H9 (cell line): ENCODE measurements around the gene CCDC88C. TPM values are rescaled to one million over a fixed set of nuclear protein-coding genes. Genes with fewer than 3 reads are reported as not detected.

Source experiments
- DNase-seq: peaks from one replicate; pipeline ENCODE4 v3.0.0-alpha.2; 2017
- H2AFZ ChIP-seq: one replicate; pipeline ENCODE4 v1.6.1; 2013; ENCODE audit warnings: mild to moderate bottlenecking, low read length, control low read depth, moderate library complexity
- H2AK5ac ChIP-seq: 2 replicates; pipeline ENCODE4 v1.6.1; 2013; ENCODE audit warnings: low read length, control low read depth, mixed read lengths; ENCODE audit not compliant: insufficient read length
- H2BK120ac ChIP-seq: one replicate; pipeline ENCODE4 v1.6.1; 2013; ENCODE audit warnings: low read depth, mild to moderate bottlenecking, low read length, control low read depth, inconsistent platforms; ENCODE audit not compliant: poor library complexity, severe bottlenecking
- H2BK12ac ChIP-seq: 2 replicates; pipeline ENCODE4 v1.6.1; 2013; ENCODE audit warnings: low read length, control low read depth, mixed read lengths, low read depth; ENCODE audit not compliant: insufficient read length
- H2BK15ac ChIP-seq: 2 replicates; pipeline ENCODE4 v1.6.1; 2013; ENCODE audit warnings: low read depth, low read length, control low read depth
- H2BK20ac ChIP-seq: one replicate; pipeline ENCODE4 v1.6.1; 2013; ENCODE audit warnings: low read depth, mild to moderate bottlenecking, low read length, control low read depth, inconsistent platforms; ENCODE audit not compliant: poor library complexity, severe bottlenecking
- H2BK5ac ChIP-seq: 2 replicates; pipeline ENCODE4 v1.6.1; 2013; ENCODE audit warnings: low read length, control low read depth, mixed read lengths; ENCODE audit not compliant: insufficient read length
- H3K14ac ChIP-seq: 2 replicates; pipeline ENCODE4 v1.6.1; 2013; ENCODE audit warnings: low read length, control low read depth; ENCODE audit not compliant: insufficient read depth
- H3K18ac ChIP-seq: 2 replicates; pipeline ENCODE4 v1.6.1; 2013; ENCODE audit warnings: low read depth, mild to moderate bottlenecking, mixed read lengths, low read length, control low read depth; ENCODE audit not compliant: insufficient read length
- H3K23ac ChIP-seq: 2 replicates; pipeline ENCODE4 v1.6.1; 2013; ENCODE audit warnings: low read length, control low read depth, mixed read lengths, low read depth; ENCODE audit not compliant: insufficient read length
- H3K23me2 ChIP-seq: 2 replicates; pipeline ENCODE4 v1.6.1; 2013; ENCODE audit warnings: low read depth, mild to moderate bottlenecking, mixed read lengths, low read length, control low read depth; ENCODE audit not compliant: insufficient read length, poor library complexity, severe bottlenecking
- H3K27ac ChIP-seq: 2 replicates; pipeline ENCODE4 v1.5.1; 2013; ENCODE audit warnings: low read length, control low read depth, mixed read lengths, low read depth; ENCODE audit not compliant: insufficient read length
- H3K27me3 ChIP-seq: 2 replicates; pipeline ENCODE4 v1.6.1; 2013; ENCODE audit warnings: low read length, control low read depth, inconsistent platforms; ENCODE audit not compliant: insufficient read depth
- H3K4ac ChIP-seq: 2 replicates; pipeline ENCODE4 v1.6.1; 2013; ENCODE audit warnings: low read depth, mild to moderate bottlenecking, control low read depth, inconsistent platforms, low read length, moderate library complexity
- H3K4me1 ChIP-seq: 2 replicates; pipeline ENCODE4 v1.6.1; 2013; ENCODE audit warnings: low read length, control low read depth, inconsistent platforms; ENCODE audit not compliant: insufficient read depth
- H3K4me2 ChIP-seq: 2 replicates; pipeline ENCODE4 v1.6.1; 2013; ENCODE audit warnings: low read length, control low read depth, mixed read lengths; ENCODE audit not compliant: insufficient read length, insufficient read depth
- H3K56ac ChIP-seq: 2 replicates; pipeline ENCODE4 v1.6.1; 2013; ENCODE audit warnings: low read depth, mild to moderate bottlenecking, mixed read lengths, low read length, control low read depth; ENCODE audit not compliant: insufficient read length
- H3K79me1 ChIP-seq: 2 replicates; pipeline ENCODE4 v1.6.1; 2013; ENCODE audit warnings: low read depth, mild to moderate bottlenecking, moderate library complexity, low read length, control low read depth, inconsistent platforms; ENCODE audit not compliant: insufficient read depth, poor library complexity, severe bottlenecking
- H3K79me2 ChIP-seq: 2 replicates; pipeline ENCODE4 v1.6.1; 2013; ENCODE audit warnings: low read length, control low read depth, inconsistent platforms; ENCODE audit not compliant: insufficient read depth
- H3K9ac ChIP-seq: 2 replicates; pipeline ENCODE4 v1.6.1; 2013; ENCODE audit warnings: low read length, control low read depth, mixed read lengths; ENCODE audit not compliant: insufficient read length; ENCODE audit errors: extremely low read depth
- H3K9me3 ChIP-seq: one replicate; pipeline ENCODE4 v1.6.1; 2013; ENCODE audit warnings: low read depth, low read length, inconsistent platforms; ENCODE audit not compliant: control insufficient read depth
- H3T11ph ChIP-seq: one replicate; pipeline ENCODE4 v1.6.1; 2013; ENCODE audit warnings: mild to moderate bottlenecking, low read length, control low read depth, inconsistent platforms
- H4K20me1 ChIP-seq: one replicate; pipeline ENCODE4 v1.6.1; 2013; ENCODE audit not compliant: control insufficient read depth, insufficient read length, insufficient read depth
- H4K5ac ChIP-seq: 2 replicates; pipeline ENCODE4 v1.6.1; 2013; ENCODE audit warnings: low read depth, mild to moderate bottlenecking, mixed read lengths, low read length, control low read depth; ENCODE audit not compliant: insufficient read length
- H4K8ac ChIP-seq: replicated peaks from 2 replicates; pipeline ENCODE4 v1.6.1; 2013; ENCODE audit warnings: low read length, control low read depth, mixed read lengths, low read depth; ENCODE audit not compliant: insufficient read length
- H4K91ac ChIP-seq: 2 replicates; pipeline ENCODE4 v1.6.1; 2013; ENCODE audit warnings: low read depth, mild to moderate bottlenecking, moderate library complexity, mixed read lengths, low read length, control low read depth; ENCODE audit not compliant: insufficient read length
- H3K27ac Mint-ChIP-seq, 3 experiments: 2 replicates in 2 of 3; 3 replicates in 1 of 3; pipeline ENCODE4 v1.8.0; 2020 to 2021; ENCODE audit warnings: mixed read lengths in 3 of 3, mild to moderate bottlenecking in 1 of 3, moderate library complexity in 1 of 3
- H3K27me3 Mint-ChIP-seq: 2 replicates; pipeline ENCODE4 v1.8.0; 2021; ENCODE audit warnings: low read depth, mild to moderate bottlenecking, moderate library complexity, mixed read lengths
- H3K36me3 Mint-ChIP-seq, 3 experiments: 2 replicates in 2 of 3; 3 replicates in 1 of 3; pipeline ENCODE4 v1.8.0; 2020 to 2021; ENCODE audit warnings: low read depth in 3 of 3, mixed read lengths in 3 of 3; ENCODE audit not compliant: insufficient read depth in 1 of 3
- H3K4me1 Mint-ChIP-seq, 2 experiments: 2 replicates each; pipeline ENCODE4 v1.8.0; 2020; ENCODE audit warnings: mixed read lengths in 2 of 2
- H3K4me3 Mint-ChIP-seq, 2 experiments: 2 replicates in 1 of 2; 3 replicates in 1 of 2; pipeline ENCODE4 v1.8.0; 2020 to 2021; ENCODE audit warnings: mild to moderate bottlenecking in 2 of 2, mixed read lengths in 2 of 2, moderate library complexity in 1 of 2
- H3K9me3 Mint-ChIP-seq, 2 experiments: 2 replicates in 1 of 2; 3 replicates in 1 of 2; pipeline ENCODE4 v1.8.0; 2020; ENCODE audit warnings: mild to moderate bottlenecking in 2 of 2, mixed read lengths in 2 of 2, moderate library complexity in 1 of 2
- CTCF ChIP-seq: fragments of 200-600 bp; sonication (generic); conservative IDR thresholded peaks from 3 replicates; pipeline ENCODE4 v1.8.0; 2021; ENCODE audit warnings: antibody characterized with exemption, mild to moderate bottlenecking
- WGBS: extraction: QIAGEN DNeasy Blood & Tissue Kit; methylation state at CpG from one replicate; pipeline ENCODE4 v1.1.7; 2013; ENCODE audit warnings: missing lambda C conversion rate, low lambda C conversion rate, mixed read lengths; ENCODE audit not compliant: insufficient read length; ENCODE audit errors: extremely low coverage; 5-methylcytosine and 5-hydroxymethylcytosine counted together
- total RNA-seq: library from RNA; stranded (reverse); gene quantifications from 2 replicates; pipeline ENCODE4 v1.2.1, GENCODE V29; 2021

CCDC88C gene
- total RNA-seq, 1 experiment from 2014 or later = 52.4 TPM

- H3T11ph ChIP-seq = no peak overlapping the region
- no peak overlapping the region for H2BK12ac ChIP-seq
- H3K9ac ChIP-seq = no peak overlapping the region
- no peak overlapping the region for H2BK120ac ChIP-seq
- H3K36me3 Mint-ChIP-seq = peaks cover 0 to 43% (median 34%) of the 10 kb centered on the region in 3 experiments; a peak in 6 of 7 replicates
- no peak overlapping the region for H2BK15ac ChIP-seq
- DNase-seq = no peak
- no peaks in the 10 kb centered on the region; a peak in 1 of 5 replicates for H3K9me3 Mint-ChIP-seq
- H4K20me1 ChIP-seq = no peaks in the 10 kb centered on the region
- no peaks in the 10 kb centered on the region for H3K23me2 ChIP-seq
- no peak overlapping the region for H2BK5ac ChIP-seq
- H4K8ac ChIP-seq = no peak overlapping the region
- H3K79me1 ChIP-seq = no peaks in the 10 kb centered on the region
- H4K5ac ChIP-seq = no peak overlapping the region
- no peak overlapping the region for H3K23ac ChIP-seq
- H3K4me1 Mint-ChIP-seq = peaks cover 2 to 6% of the 10 kb centered on the region in 2 experiments
- H3K79me2 ChIP-seq = no peaks in the 10 kb centered on the region
- peak overlapping the region in 2 of 3 experiments; percentile 39 to 61; a peak in 1 of 7 replicates for H3K27ac Mint-ChIP-seq
- H3K14ac ChIP-seq = no peak overlapping the region
- no peaks in the 10 kb centered on the region for H3K27me3 ChIP-seq
- no peaks in the 10 kb centered on the region for H3K4me1 ChIP-seq
- H3K18ac ChIP-seq = no peak overlapping the region
- no peak overlapping the region for H3K27ac ChIP-seq
- WGBS = no CpG with 5 or more reads among the region's 30 CpGs
- H3K4me3 Mint-ChIP-seq = no peak overlapping the region
- no peak overlapping the region for H3K56ac ChIP-seq
- no peaks in the 10 kb centered on the region for H3K27me3 Mint-ChIP-seq
- H3K9me3 ChIP-seq = no peaks in the 10 kb centered on the region
- no peak overlapping the region for H2AFZ ChIP-seq
- H4K91ac ChIP-seq = no peak overlapping the region
- no peak overlapping the region for H2BK20ac ChIP-seq
- H3K4me2 ChIP-seq = no peak overlapping the region
- H2AK5ac ChIP-seq = no peak overlapping the region
- H3K4ac ChIP-seq = no peak overlapping the region
- no peak for TF ChIP-seq CTCF
Measured at GRCh38 chr14:91339671-91340369, 77.8 kb downstream of the CCDC88C start.
